H1 (cell line): ENCODE data around the gene RNF8. TPM values are rescaled to one million over a fixed set of nuclear protein-coding genes. Genes with fewer than 3 reads are reported as not detected.
A peak's percentile ranks its signal among the peaks of the same experiment; 100 is the strongest.

ENCODE experiments used
- CTCF ChIA-PET: fragments of 300-600 bp; sonication (Branson Sonifier 250); formaldehyde crosslinking; loops from one replicate; lab custom pipeline; 2021; ENCODE audit not compliant: partially characterized antibody; lab: Charles Lee
- POLR2A ChIA-PET: fragments of 300-600 bp; sonication (Branson Sonifier 250); formaldehyde crosslinking; loops from one replicate; lab custom pipeline; 2021; ENCODE audit warnings: inconsistent platforms; ENCODE audit not compliant: partially characterized antibody; lab: Charles Lee
- DNase-seq, 2 experiments: peaks; one replicate each; pipeline versions ENCODE4 v3.0.0 to v3.0.0-alpha.2; 2010 to 2022; ENCODE audit warnings: low spot score in 2 of 2, low read depth in 1 of 2, mixed read lengths in 1 of 2
- FAIRE-seq: peaks from 2 replicates; lab custom pipeline; 2011; peaks lifted over from hg19 to GRCh38; lab: Jason Lieb, UNC
- H2AFZ ChIP-seq: 2 replicates; pipeline ENCODE4 v1.8.1; 2012; ENCODE audit warnings: low read length, inconsistent platforms
- H2AK5ac ChIP-seq: 2 replicates; pipeline ENCODE4 v1.6.1; 2013; ENCODE audit warnings: low read depth, low read length
- H2BK120ac ChIP-seq: replicated peaks from 2 replicates; pipeline ENCODE3; 2013; ENCODE audit warnings: low read depth, low read length, inconsistent platforms
- H2BK12ac ChIP-seq: 2 replicates; pipeline ENCODE4 v1.6.1; 2013; ENCODE audit warnings: low read depth, low read length
- H2BK15ac ChIP-seq: 2 replicates; pipeline ENCODE4 v1.6.1; 2013; ENCODE audit warnings: low read length
- H2BK20ac ChIP-seq: 2 replicates; pipeline ENCODE4 v1.6.1; 2013; ENCODE audit warnings: low read length
- H2BK5ac ChIP-seq: 2 replicates; pipeline ENCODE4 v1.6.1; 2013; ENCODE audit warnings: low read depth, low read length
- H3K14ac ChIP-seq: 2 replicates; pipeline ENCODE4 v1.6.1; 2013; ENCODE audit warnings: inconsistent platforms; ENCODE audit not compliant: insufficient read length
- H3K18ac ChIP-seq: 2 replicates; pipeline ENCODE4 v1.6.1; 2013; ENCODE audit warnings: low read length; ENCODE audit errors: extremely low read depth
- H3K23ac ChIP-seq: 2 replicates; pipeline ENCODE4 v1.6.1; 2013; ENCODE audit warnings: inconsistent platforms; ENCODE audit not compliant: insufficient read length
- H3K23me2 ChIP-seq: 2 replicates; pipeline ENCODE4 v1.6.1; 2013; ENCODE audit warnings: low read depth, low read length
- H3K27ac ChIP-seq: 2 replicates; pipeline ENCODE4 v1.6.1; 2011; ENCODE audit warnings: low read depth, low read length, inconsistent platforms
- H3K27me3 ChIP-seq, 4 experiments: replicated peaks in 1 of 4; 1 replicate in 1 of 4; 2 replicates in 3 of 4; pipeline versions ENCODE4 v1.6.1 to v1.8.1; 2011 to 2013; ENCODE audit warnings: low read length in 3 of 4, mild to moderate bottlenecking in 3 of 4, inconsistent platforms in 2 of 4, mixed read lengths in 2 of 4, moderate library complexity in 1 of 4; ENCODE audit not compliant: control insufficient read depth in 3 of 4, insufficient read depth in 3 of 4; ENCODE audit errors: extremely low read depth in 1 of 4
- H3K36me3 ChIP-seq, 4 experiments: 2 replicates each; pipeline versions ENCODE4 v1.6.1 to v1.8.1; 2011 to 2013; ENCODE audit warnings: mild to moderate bottlenecking in 4 of 4, low read length in 3 of 4, moderate library complexity in 2 of 4, control low read depth in 1 of 4, inconsistent platforms in 1 of 4; ENCODE audit not compliant: insufficient read depth in 4 of 4, control insufficient read depth in 2 of 4
- H3K4ac ChIP-seq: replicated peaks from 2 replicates; pipeline ENCODE3; 2013; ENCODE audit warnings: low read length, low read depth, mixed read lengths, inconsistent platforms; ENCODE audit not compliant: insufficient read length
- H3K4me1 ChIP-seq, 4 experiments: replicated peaks in 1 of 4; 1 replicate in 1 of 4; 2 replicates in 3 of 4; pipeline versions ENCODE4 v1.6.1 to v1.8.1; 2011 to 2013; ENCODE audit warnings: low read length in 3 of 4, inconsistent platforms in 2 of 4, mixed read lengths in 1 of 4; ENCODE audit not compliant: insufficient read depth in 4 of 4, control insufficient read depth in 3 of 4
- H3K4me2 ChIP-seq, 2 experiments: 2 replicates each; pipeline versions ENCODE4 v1.6.1 to v1.8.1; 2011 to 2013; ENCODE audit warnings: low read depth in 2 of 2, low read length in 2 of 2, control low read depth in 1 of 2, inconsistent platforms in 1 of 2, mild to moderate bottlenecking in 1 of 2; ENCODE audit not compliant: insufficient read depth in 1 of 2
- H3K4me3 ChIP-seq, 4 experiments: fragments of 200-600, 300-600 bp in 1 of 4; sonication (generic), shearing (Covaris generic), sonication (Bioruptor Twin) in 1 of 4; 2 replicates each; pipeline versions ENCODE4 v1.5.1 to v1.8.1; 2011 to 2016; ENCODE audit warnings: low read length in 4 of 4, low read depth in 3 of 4, control low read depth in 2 of 4, inconsistent platforms in 2 of 4, mild to moderate bottlenecking in 2 of 4, mixed read lengths in 1 of 4, moderate library complexity in 1 of 4; ENCODE audit not compliant: insufficient read depth in 2 of 4; ENCODE audit errors: extremely low read depth in 1 of 4
- H3K56ac ChIP-seq: replicated peaks from 2 replicates; pipeline ENCODE3; 2013; ENCODE audit warnings: low read depth, mild to moderate bottlenecking, mixed read lengths, low read length, inconsistent platforms; ENCODE audit not compliant: insufficient read length
- H3K79me1 ChIP-seq: 2 replicates; pipeline ENCODE4 v1.6.1; 2013; ENCODE audit warnings: low read depth, low read length, control low read depth
- H3K79me2 ChIP-seq, 2 experiments: 2 replicates each; pipeline versions ENCODE4 v1.6.1 to v1.8.1; 2012 to 2013; ENCODE audit warnings: low read length in 2 of 2, mild to moderate bottlenecking in 2 of 2, inconsistent platforms in 1 of 2; ENCODE audit not compliant: insufficient read depth in 2 of 2, control insufficient read depth in 1 of 2
- H3K9ac ChIP-seq, 4 experiments: replicated peaks in 1 of 4; 1 replicate in 1 of 4; 2 replicates in 3 of 4; pipeline versions ENCODE4 v1.6.1 to v1.8.1; 2011 to 2013; ENCODE audit warnings: low read depth in 3 of 4, low read length in 3 of 4, control low read depth in 2 of 4, mild to moderate bottlenecking in 2 of 4, moderate library complexity in 2 of 4, inconsistent platforms in 1 of 4; ENCODE audit errors: extremely low read depth in 1 of 4
- H3K9me3 ChIP-seq, 2 experiments: 2 replicates each; pipeline versions ENCODE4 v1.6.1 to v1.8.1; 2012 to 2013; ENCODE audit warnings: mild to moderate bottlenecking in 2 of 2, moderate library complexity in 2 of 2, control low read depth in 1 of 2, inconsistent platforms in 1 of 2, low read depth in 1 of 2, low read length in 1 of 2, mixed read lengths in 1 of 2; ENCODE audit not compliant: insufficient read depth in 2 of 2
- H4K20me1 ChIP-seq, 2 experiments: replicated peaks in 1 of 2; 2 replicates each; pipeline versions ENCODE3 to v1.8.1; 2011 to 2013; ENCODE audit warnings: inconsistent platforms in 2 of 2, low read length in 2 of 2, mild to moderate bottlenecking in 1 of 2; ENCODE audit not compliant: insufficient read depth in 2 of 2, control insufficient read depth in 1 of 2
- H4K5ac ChIP-seq: 2 replicates; pipeline ENCODE4 v1.6.1; 2013; ENCODE audit warnings: low read length, low read depth, mixed read lengths, inconsistent platforms; ENCODE audit not compliant: insufficient read length
- H4K8ac ChIP-seq: 2 replicates; pipeline ENCODE4 v1.8.0; 2013; ENCODE audit warnings: mild to moderate bottlenecking, moderate library complexity, low read length, inconsistent platforms; ENCODE audit not compliant: insufficient read depth; ENCODE audit errors: extremely low read depth
- H4K91ac ChIP-seq: replicated peaks from 2 replicates; pipeline ENCODE3; 2013; ENCODE audit warnings: low read length, mixed read lengths, inconsistent platforms; ENCODE audit not compliant: insufficient read length
- BRCA1 ChIP-seq: IDR thresholded peaks from 2 replicates; pipeline ENCODE4 v1.6.1; 2012; ENCODE audit warnings: low read depth, low read length, improper control_type of control experiment
- CEBPB ChIP-seq: IDR thresholded peaks from 2 replicates; pipeline ENCODE4 v1.6.1; 2012; ENCODE audit warnings: low read depth, low read length
- CHD1 ChIP-seq: IDR thresholded peaks from 2 replicates; pipeline ENCODE4 v1.6.1; 2012; ENCODE audit warnings: low read depth, low read length, improper control_type of control experiment
- CREB1 ChIP-seq: IDR thresholded peaks from 2 replicates; pipeline ENCODE4 v1.6.1; 2012; ENCODE audit warnings: inconsistent platforms
- E2F6 ChIP-seq: IDR thresholded peaks from 2 replicates; pipeline ENCODE4 v1.6.1; 2012; ENCODE audit warnings: inconsistent platforms
- EZH2 ChIP-seq: fragments of 200-600 bp; sonication (generic); IDR thresholded peaks from 2 replicates; pipeline ENCODE4 v1.7.1; 2012; ENCODE audit warnings: low read depth, mild to moderate bottlenecking, moderate library complexity, low read length, inconsistent platforms; ENCODE audit not compliant: severe bottlenecking
- RAD21 ChIP-seq, 2 experiments: IDR thresholded peaks in 1 of 2; conservative IDR thresholded peaks in 1 of 2; 2 replicates each; pipeline ENCODE4 v1.6.1; 2011; ENCODE audit warnings: low read depth in 2 of 2, low read length in 2 of 2, improper control_type of control experiment in 1 of 2, inconsistent platforms in 1 of 2, mild to moderate bottlenecking in 1 of 2, moderate library complexity in 1 of 2
- RFX5 ChIP-seq: IDR thresholded peaks from 2 replicates; pipeline ENCODE4 v1.6.1; 2011; ENCODE audit warnings: low read depth, low read length, improper control_type of control experiment, borderline replicate concordance
- SP4 ChIP-seq: IDR thresholded peaks from 2 replicates; pipeline ENCODE4 v1.6.1; 2012; ENCODE audit warnings: low read length, inconsistent platforms
- WGBS, 2 experiments: shearing (Covaris generic) in 1 of 2; methylation state at CpG; one replicate each; pipeline versions ENCODE4 v1.1.6 to v1.1.7; 2013 to 2015; ENCODE audit warnings: low lambda C conversion rate in 2 of 2, mixed read lengths in 2 of 2, inconsistent platforms in 1 of 2, low coverage in 1 of 2, missing lambda C conversion rate in 1 of 2; ENCODE audit not compliant: insufficient replicate concordance in 2 of 2, insufficient coverage in 1 of 2, insufficient read length in 1 of 2; ENCODE audit errors: extremely low coverage in 1 of 2, missing lambda C conversion rate in 1 of 2; 5-methylcytosine and 5-hydroxymethylcytosine counted together
- polyA plus RNA-seq, 7 experiments: library from polyadenylated mRNA; depleted of rRNA in 3 of 7; stranded (reverse) in 5 of 7; unstranded in 2 of 7; fragments of >200 nt in 5 of 7; fragments of 200-250 nt in 2 of 7; gene quantifications; 1 replicate in 5 of 7; 2 replicates in 1 of 7; 4 replicates in 1 of 7; pipeline versions ENCODE4 v1.2.1 to v1.2.3, GENCODE V29; 2011 to 2013; ENCODE audit warnings: missing spikeins in 2 of 7, mixed read lengths in 2 of 7
- total RNA-seq: library from RNA; stranded (reverse); fragmentation: NEBNext Ultra II Directional; extraction: Animal tissue kit (Norgen Biotek cat#: 25700); gene quantifications from 2 replicates; pipeline ENCODE4 v1.2.1, GENCODE V29; 2021

RNF8 gene
- total and polyA plus RNA-seq, 2 of the 8 experiments (the other 6 are each of a cell fraction or from before 2014, with no cell fraction given), result 20.3 to 44.7 TPM

GRCh38 chr6:37432916-37433656, 79.3 kb downstream of the RNF8 start, which contains the start of gene CMTR1:
CMTR1 (plus strand) TSS chr6:37433221; CDS start chr6:37435630, 2,409 bp downstream.
- H3K79me2 ChIP-seq, result peaks cover 0 to 25% of the 10 kb centered on the region in 2 experiments; a peak in 2 of 4 replicates
- H3K23ac ChIP-seq, result no peak within 1 kb of the TSS
- peaks cover 8% of the 10 kb centered on the region for H3K79me1 ChIP-seq
- H3K9me3 ChIP-seq, result no peaks in the 10 kb centered on the region
- DNase-seq, result peak; percentile 59 to 97
- H2AFZ ChIP-seq, result peak within 1 kb of the TSS; percentile 99
- H3K27me3 ChIP-seq, result no peaks in the 10 kb centered on the region
- no peak within 1 kb of the TSS for H2BK20ac ChIP-seq
- no peak within 1 kb of the TSS for H3K56ac ChIP-seq
- H4K91ac ChIP-seq, result no peak within 1 kb of the TSS
- H3K18ac ChIP-seq, result peak within 1 kb of the TSS; percentile 53; the same call in 1 of the 2 replicates
- CTCF ChIA-PET, result interaction anchor here (1.2 to 2.3 kb wide), 5 partner anchors 11 to 410 kb away, joined by 3 to 10 read pairs (median 4); no protein-coding TSS in a partner anchor
- peaks cover 0 to 12% (median 3%) of the 10 kb centered on the region in 4 experiments; a peak in 4 of 7 replicates for H3K4me1 ChIP-seq
- no peak within 1 kb of the TSS for H2AK5ac ChIP-seq
- H3K23me2 ChIP-seq, result peaks cover 11% of the 10 kb centered on the region
- peak within 1 kb of the TSS; percentile 80; the same call in 1 of the 2 replicates for H3K27ac ChIP-seq
- peak within 1 kb of the TSS; percentile 4 for H4K5ac ChIP-seq
- no peaks in the 10 kb centered on the region for H4K20me1 ChIP-seq
- POLR2A ChIA-PET, result interaction anchor here (0.6 to 1.9 kb wide), 8 partner anchors 10 to 110 kb away, joined by 3 to 5 read pairs (median 3); no protein-coding TSS in a partner anchor
- peak within 1 kb of the TSS; percentile 44; the same call in 1 of the 2 replicates for H2BK12ac ChIP-seq
- H3K9ac ChIP-seq, result peak within 1 kb of the TSS; percentile 52 to 93 (median 74)
- peak within 1 kb of the TSS; percentile 92 to 95 for H3K4me2 ChIP-seq
- H2BK5ac ChIP-seq, result 0 out of 2 replicates have a peak within 1 kb of the TSS, but pooled peaks have one; percentile 57
- no peak within 1 kb of the TSS for H2BK120ac ChIP-seq
- no peak within 1 kb of the TSS for H3K14ac ChIP-seq
- 1% methylated on average over 38 of the region's 61 CpGs; no CpG with 5 or more reads in 1 of the 2 experiments for WGBS, 2 experiments
- peak within 1 kb of the TSS; percentile 80 to 92 (median 86) for H3K4me3 ChIP-seq
- peaks cover 7 to 19% (median 9%) of the 10 kb centered on the region in 4 experiments; a peak in 5 of 8 replicates for H3K36me3 ChIP-seq
- H2BK15ac ChIP-seq, result no peak within 1 kb of the TSS
- H4K8ac ChIP-seq, result peak within 1 kb of the TSS; percentile 96
- FAIRE-seq, result no peak
- H3K4ac ChIP-seq, result peak within 1 kb of the TSS; percentile 0
- 0 out of 4 replicates have a peak, but pooled peaks of 1 of the 2 experiments have one; percentile 0 for TF ChIP-seq RAD21 (IDR thresholded peaks at IDR 0.05 in 1 of 2, conservative IDR thresholded peaks at IDR 0.05 in 1 of 2; ENCODE audit: low read depth in 2 of 2, low read length in 2 of 2)
- no peak for TF ChIP-seq RFX5
- no peak for TF ChIP-seq E2F6
- TF ChIP-seq CREB1, result peak; percentile 99
- TF ChIP-seq EZH2, result no peak
- no peak for TF ChIP-seq CEBPB
- TF ChIP-seq SP4, result peak; percentile 72; the same call in 1 of the 2 replicates
- no peak; the same call in 1 of the 2 replicates for TF ChIP-seq BRCA1
- no peak for TF ChIP-seq CHD1
